GM19372 (cell line): ENCODE results near the gene OSTC.
"Not testable (repeated sequence)": the region's sequence is repeated elsewhere in the genome, so short reads cannot be mapped to it uniquely, and the experiment has no call there.

ENCODE experiments used
- ATAC-seq: cut with Tn5 transposase; IDR thresholded peaks from one replicate; pipeline ENCODE4 v1.9.1; 2021; ENCODE audit warnings: mild to moderate bottlenecking, low read depth, moderate library complexity; ENCODE audit not compliant: unreplicated experiment

Gene OSTC

GRCh38 chr4:108709722-108710121 is 59.3 kb downstream of the OSTC start:
- no peak for ATAC-seq

DNA sequence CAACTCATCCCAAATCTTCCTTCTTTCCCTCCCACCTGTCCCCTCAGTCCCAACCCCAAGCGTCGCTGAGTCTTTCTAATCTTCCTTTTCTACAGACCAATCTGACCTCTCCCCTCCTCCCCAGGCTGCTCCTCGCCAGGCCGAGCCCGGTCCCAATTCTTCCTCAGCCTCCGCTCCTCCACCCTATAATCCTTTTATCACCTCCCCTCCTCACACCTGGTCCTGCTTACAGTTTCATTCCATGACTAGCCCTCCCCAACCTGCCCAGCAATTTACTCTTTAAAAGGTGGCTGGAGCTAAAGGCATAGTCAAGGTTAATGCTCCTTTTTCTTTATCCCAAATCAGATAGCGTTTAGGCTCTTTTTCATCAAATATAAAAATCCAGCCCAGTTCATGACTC is 60.2 kb downstream of the OSTC start:
- not testable (repeated sequence) for ATAC-seq

GRCh38 chr4:108714880-108715279 is 64.5 kb downstream of the OSTC start:
- ATAC-seq: no peak

DNA sequence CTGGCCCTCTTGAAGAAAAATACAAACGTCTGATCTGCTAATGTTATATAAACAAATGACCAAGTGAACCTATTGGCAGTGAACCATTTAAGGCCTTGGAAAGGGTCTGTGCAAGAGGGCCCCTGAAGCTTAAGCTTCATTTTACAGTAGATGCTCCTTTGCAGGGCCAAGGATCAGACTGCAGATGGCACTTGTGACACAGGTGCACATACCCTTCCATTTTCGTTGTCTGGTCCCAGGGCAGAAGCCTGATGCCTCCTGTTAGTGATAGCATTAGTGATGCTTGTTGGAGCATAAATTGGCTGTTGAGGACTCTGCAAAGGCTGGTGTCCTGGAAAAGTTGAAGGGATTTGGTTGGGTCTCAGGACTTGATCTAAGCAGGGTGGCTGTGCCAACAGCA is 65.9 kb downstream of the OSTC start:
- no peak for ATAC-seq

- no peak for ATAC-seq
Measured at GRCh38 chr4:108717386-108717785, 67.0 kb downstream of the OSTC start.
